ENCODE results near the gene RASL10A. TPM values are rescaled to one million over a fixed set of nuclear protein-coding genes. Genes with fewer than 3 reads are reported as not detected.
A peak's percentile ranks its signal among the peaks of the same experiment; 100 is the strongest.

RASL10A gene
- total and polyA plus RNA-seq, 4 experiments from 2014 or later, result 0.36 to 0.79 TPM; not detected in 2

DNA sequence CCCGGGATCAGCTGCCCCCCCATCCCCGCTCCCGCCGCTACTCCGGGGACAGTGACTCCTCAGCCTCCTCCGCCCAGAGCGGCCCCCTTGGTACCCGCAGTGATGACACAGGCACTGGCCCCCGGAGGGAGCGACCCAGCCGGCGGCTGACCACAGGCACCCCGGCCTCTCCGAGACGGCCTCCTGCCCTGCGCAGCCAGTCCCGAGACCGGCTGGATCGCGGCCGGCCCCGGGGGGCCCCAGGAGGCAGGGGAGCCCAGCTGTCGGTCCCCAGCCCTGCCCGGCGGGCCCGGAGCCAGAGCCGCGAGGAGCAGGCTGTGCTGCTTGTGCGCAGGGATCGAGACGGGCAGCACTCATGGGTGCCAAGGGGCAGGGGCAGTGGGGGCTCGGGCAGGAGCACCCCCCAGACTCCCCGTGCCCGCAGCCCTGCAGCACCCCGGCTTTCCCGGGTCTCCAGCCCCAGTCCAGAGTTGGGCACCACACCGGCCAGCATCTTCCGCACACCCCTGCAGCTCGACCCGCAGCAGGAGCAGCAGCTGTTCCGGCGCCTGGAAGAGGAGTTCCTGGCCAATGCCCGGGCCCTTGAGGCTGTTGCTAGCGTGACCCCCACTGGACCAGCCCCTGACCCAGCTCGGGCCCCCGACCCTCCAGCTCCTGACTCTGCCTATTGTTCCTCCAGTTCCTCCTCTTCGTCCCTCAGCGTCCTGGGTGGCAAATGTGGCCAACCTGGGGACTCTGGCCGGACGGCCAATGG lies 3.9 kb downstream of the RASL10A start:
- Mint-ChIP-seq H3K4me1 (peaks cover 16 to 41% (median 29%) of the 10 kb centered on the region in 4 donors), H3K27ac (no peak overlapping the region), H3K4me3 (no peak overlapping the region), H3K9me3 (peaks cover 0 to 6% (median 0%) of the 10 kb centered on the region in 8 donors), H3K27me3 (peaks cover 28 to 30% of the 10 kb centered on the region in 2 donors), H3K36me3 (no peaks in the 10 kb centered on the region)
- Histone ChIP-seq H3K4me3 (ENCODE audit: low read length in 2 of 2) (no peak overlapping the region), H3K27me3 (ENCODE audit: insufficient read depth, low read length) (peaks cover 26% of the 10 kb centered on the region), H3K4me1 (ENCODE audit: insufficient read depth, low read length) (peaks cover 33% of the 10 kb centered on the region), H3K9me3 (ENCODE audit: control insufficient read depth in 1 of 2, low read length in 2 of 2) (no peaks in the 10 kb centered on the region), H3K36me3 (ENCODE audit: insufficient read depth, low read length) (no peaks in the 10 kb centered on the region), H3K27ac (ENCODE audit: low read depth, low read length) (no peak overlapping the region)
- ChIA-PET POLR2A (ENCODE audit: partially characterized antibody) (no interaction called here), CTCF (ENCODE audit: partially characterized antibody) (no interaction called here)
- no peak for DNase-seq
- intact Hi-C loops (cut with micrococcal nuclease), result no loop called here

DNA sequence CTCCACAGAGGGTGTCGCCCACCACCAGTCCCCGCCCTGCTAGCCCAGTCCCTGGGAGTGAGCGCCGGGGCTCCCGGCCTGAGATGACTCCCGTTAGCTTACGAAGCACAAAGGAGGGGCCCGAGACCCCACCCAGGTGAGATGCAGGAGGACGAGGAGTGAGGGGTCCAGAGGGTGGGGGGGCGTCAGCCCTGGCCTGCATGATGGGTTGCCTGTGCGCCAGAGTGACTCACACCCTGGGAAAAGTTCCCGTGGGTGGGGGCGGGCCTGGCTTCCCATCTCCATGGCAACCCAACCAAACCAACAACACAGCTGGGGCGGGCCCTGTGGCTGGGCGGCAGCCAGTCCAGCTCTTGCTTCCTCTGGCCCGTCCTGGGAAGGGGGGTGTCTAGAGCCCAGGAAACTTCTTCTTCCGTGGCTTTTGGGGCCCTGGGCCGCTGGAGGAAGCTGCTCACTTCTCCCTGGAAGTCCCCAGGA lies 4.6 kb downstream of the RASL10A start:
- H3K27me3 ChIP-seq (ENCODE audit: insufficient read depth, low read length), result peaks cover 20% of the 10 kb centered on the region
- intact Hi-C loops (cut with micrococcal nuclease), result no loop called here
- peaks cover 17 to 44% (median 31%) of the 10 kb centered on the region in 4 donors for H3K4me1 Mint-ChIP-seq
- H3K9me3 ChIP-seq (ENCODE audit: control insufficient read depth in 1 of 2, low read length in 2 of 2), result no peaks in the 10 kb centered on the region
- H3K9me3 Mint-ChIP-seq, result peaks cover 0 to 3% (median 0%) of the 10 kb centered on the region in 8 donors
- no peak overlapping the region for H3K27ac ChIP-seq (ENCODE audit: low read depth, low read length)
- H3K4me3 Mint-ChIP-seq, result peak overlapping the region in 2 of 8 donors; percentile 10 to 34
- peak in 4 of 5 donors; percentile 27 to 71 (median 42) for DNase-seq
- H3K4me3 ChIP-seq (ENCODE audit: low read length in 2 of 2), result no peak overlapping the region
- no peaks in the 10 kb centered on the region for H3K36me3 ChIP-seq (ENCODE audit: insufficient read depth, low read length)
- H3K27ac Mint-ChIP-seq, result no peak overlapping the region
- H3K4me1 ChIP-seq (ENCODE audit: insufficient read depth, low read length), result peaks cover 37% of the 10 kb centered on the region
- peaks cover 25 to 29% of the 10 kb centered on the region in 2 donors for H3K27me3 Mint-ChIP-seq
- ChIA-PET CTCF (ENCODE audit: partially characterized antibody) (no interaction called here), POLR2A (ENCODE audit: partially characterized antibody) (no interaction called here)
- H3K36me3 Mint-ChIP-seq, result no peaks in the 10 kb centered on the region

DNA sequence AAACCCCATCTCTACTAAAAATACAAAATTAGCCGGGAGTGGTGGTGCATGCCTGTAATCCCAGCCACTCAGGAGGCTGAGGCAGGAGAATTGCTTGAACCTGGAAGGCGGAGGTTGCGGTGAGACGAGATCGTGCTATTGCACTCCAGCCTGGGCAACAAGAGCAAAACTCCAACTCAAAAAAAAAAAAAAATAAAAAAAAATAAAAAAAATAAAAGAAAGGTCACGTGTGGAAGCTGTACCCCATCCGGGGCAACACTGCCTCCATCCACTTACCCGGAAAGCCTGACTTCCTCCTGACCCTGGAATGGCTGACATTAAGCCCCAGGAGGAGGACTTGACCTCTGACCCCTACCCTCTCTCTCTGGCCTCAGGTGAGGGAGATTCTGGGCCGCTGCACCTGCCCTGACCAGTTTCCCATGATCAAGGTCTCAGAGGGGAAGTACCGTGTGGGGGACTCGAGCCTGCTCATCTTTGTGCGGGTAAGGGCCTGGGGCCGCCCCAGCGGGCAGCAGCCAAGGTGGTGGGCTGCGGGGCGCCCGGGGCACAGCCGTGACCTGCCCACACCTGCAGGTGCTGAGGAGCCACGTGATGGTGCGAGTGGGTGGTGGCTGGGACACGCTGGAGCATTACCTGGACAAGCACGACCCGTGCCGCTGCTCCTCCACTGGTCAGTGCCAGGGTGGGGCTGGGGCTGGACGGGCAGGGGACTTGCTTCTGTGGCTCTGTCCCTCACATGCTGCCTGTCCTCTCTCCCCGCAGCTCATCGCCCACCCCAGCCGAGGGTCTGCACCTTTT lies 5.2 kb downstream of the RASL10A start:
- Mint-ChIP-seq H3K36me3 (no peaks in the 10 kb centered on the region), H3K27ac (no peak overlapping the region), H3K27me3 (peaks cover 25 to 30% of the 10 kb centered on the region in 2 donors), H3K4me3 (no peak overlapping the region), H3K4me1 (peaks cover 18 to 47% (median 33%) of the 10 kb centered on the region in 4 donors), H3K9me3 (peaks cover 0 to 3% (median 0%) of the 10 kb centered on the region in 8 donors)
- POLR2A ChIA-PET (ENCODE audit: partially characterized antibody), result no interaction called here
- intact Hi-C loops (cut with micrococcal nuclease), result no loop called here
- Histone ChIP-seq H3K36me3 (ENCODE audit: insufficient read depth, low read length) (no peaks in the 10 kb centered on the region), H3K9me3 (ENCODE audit: control insufficient read depth in 1 of 2, low read length in 2 of 2) (no peaks in the 10 kb centered on the region), H3K4me3 (ENCODE audit: low read length in 2 of 2) (no peak overlapping the region), H3K27ac (ENCODE audit: low read depth, low read length) (no peak overlapping the region), H3K4me1 (ENCODE audit: insufficient read depth, low read length) (peaks cover 39% of the 10 kb centered on the region), H3K27me3 (ENCODE audit: insufficient read depth, low read length) (peaks cover 20% of the 10 kb centered on the region)
- no peak for DNase-seq
- CTCF ChIA-PET (ENCODE audit: partially characterized antibody), result no interaction called here

DNA sequence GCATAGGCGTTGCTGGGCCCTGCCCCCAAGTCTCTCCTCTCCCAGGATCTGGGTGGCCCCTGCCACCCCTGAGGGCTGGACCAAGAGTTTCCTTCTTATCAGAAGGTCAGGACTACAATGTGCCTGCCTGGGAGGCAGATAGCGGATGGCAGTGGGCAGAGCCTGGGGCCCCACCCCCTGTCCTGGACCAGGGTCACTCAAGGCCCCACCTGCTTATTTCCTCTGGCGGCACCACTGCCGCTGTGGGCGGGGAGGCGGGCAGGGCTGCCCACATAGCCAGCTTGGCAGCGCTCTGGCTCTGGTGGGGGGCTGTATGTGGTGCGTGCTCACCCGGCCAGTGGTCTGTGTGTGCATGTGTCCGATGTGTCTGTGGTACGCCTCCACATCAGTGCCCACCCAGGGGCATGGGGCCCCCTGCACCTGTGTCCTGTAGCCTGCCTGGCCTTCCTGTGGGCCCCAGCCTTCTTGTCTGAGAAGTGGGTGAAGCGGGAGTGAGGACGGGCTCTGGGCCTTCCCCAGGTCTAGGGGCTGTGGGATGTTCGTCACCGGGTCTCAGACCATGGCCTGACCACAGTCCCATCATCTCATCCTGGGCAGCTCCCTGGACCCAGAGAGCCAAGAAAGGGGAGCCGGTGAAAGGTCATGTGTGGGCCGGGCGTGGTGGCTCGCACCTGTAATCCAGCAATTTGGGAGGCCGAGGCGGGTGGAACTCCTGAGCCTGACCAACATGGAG lies 6.0 kb downstream of the RASL10A start:
- CTCF ChIA-PET (ENCODE audit: partially characterized antibody), result no interaction called here
- POLR2A ChIA-PET (ENCODE audit: partially characterized antibody), result no interaction called here
- intact Hi-C loops (cut with micrococcal nuclease), result no loop called here

DNA sequence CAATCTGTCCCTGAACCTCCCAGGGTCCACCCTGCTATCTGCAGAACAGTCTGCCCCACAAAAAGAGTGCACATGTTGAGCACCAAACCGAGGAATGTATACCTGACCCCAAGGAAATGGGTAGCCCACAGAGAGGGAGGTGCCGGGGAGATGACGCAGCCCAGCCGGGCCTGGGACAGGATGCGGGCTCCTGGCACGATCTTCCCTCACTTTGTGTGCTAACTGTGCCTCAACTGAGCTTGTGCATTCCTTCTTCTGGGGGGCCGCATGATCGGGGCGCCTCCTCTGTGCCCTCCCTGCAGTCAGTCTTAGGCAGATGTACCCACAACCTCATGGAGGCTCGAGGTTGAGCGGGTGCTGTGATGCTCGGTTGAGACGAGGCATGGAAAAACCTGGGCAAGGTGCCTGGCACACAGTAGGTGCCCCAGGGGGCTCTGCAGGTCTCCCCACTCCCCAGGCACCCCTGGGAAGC lies 6.7 kb downstream of the RASL10A start:
- Mint-ChIP-seq H3K27me3 (peaks cover 16 to 23% of the 10 kb centered on the region in 2 donors), H3K36me3 (no peaks in the 10 kb centered on the region), H3K4me1 (peaks cover 10 to 41% (median 26%) of the 10 kb centered on the region in 4 donors), H3K4me3 (peak overlapping the region in 6 of 8 donors; percentile 40 to 67 (median 52)), H3K27ac (peak overlapping the region in 4 of 7 donors; percentile 24 to 73 (median 58)), H3K9me3 (no peaks in the 10 kb centered on the region)
- peaks cover 27% of the 10 kb centered on the region for H3K4me1 ChIP-seq (ENCODE audit: insufficient read depth, low read length)
- CTCF ChIA-PET (ENCODE audit: partially characterized antibody), result no interaction called here
- no peaks in the 10 kb centered on the region for H3K9me3 ChIP-seq (ENCODE audit: control insufficient read depth in 1 of 2, low read length in 2 of 2)
- H3K27me3 ChIP-seq (ENCODE audit: insufficient read depth, low read length), result peaks cover 8% of the 10 kb centered on the region
- POLR2A ChIA-PET (ENCODE audit: partially characterized antibody), result no interaction called here
- no peak overlapping the region for H3K27ac ChIP-seq (ENCODE audit: low read depth, low read length)
- H3K36me3 ChIP-seq (ENCODE audit: insufficient read depth, low read length), result no peaks in the 10 kb centered on the region
- no peak overlapping the region for H3K4me3 ChIP-seq (ENCODE audit: low read length in 2 of 2)
- intact Hi-C loops (cut with micrococcal nuclease), result no loop called here
- peak; percentile 32 to 60 (median 51) for DNase-seq

More for the DNA sequence above, 6.0 kb downstream of the RASL10A start:
- Histone ChIP-seq H3K9me3 (ENCODE audit: control insufficient read depth in 1 of 2, low read length in 2 of 2) (no peaks in the 10 kb centered on the region), H3K27me3 (ENCODE audit: insufficient read depth, low read length) (peaks cover 15% of the 10 kb centered on the region), H3K4me3 (ENCODE audit: low read length in 2 of 2) (no peak overlapping the region), H3K4me1 (ENCODE audit: insufficient read depth, low read length) (peaks cover 34% of the 10 kb centered on the region), H3K27ac (ENCODE audit: low read depth, low read length) (no peak overlapping the region), H3K36me3 (ENCODE audit: insufficient read depth, low read length) (no peaks in the 10 kb centered on the region)
- H3K4me3 Mint-ChIP-seq, result peak overlapping the region in 2 of 8 donors; percentile 20 to 39
- no peaks in the 10 kb centered on the region for H3K36me3 Mint-ChIP-seq
- peaks cover 23 to 27% of the 10 kb centered on the region in 2 donors for H3K27me3 Mint-ChIP-seq
- peaks cover 0 to 2% (median 0%) of the 10 kb centered on the region in 8 donors for H3K9me3 Mint-ChIP-seq
- DNase-seq, result no peak
- H3K4me1 Mint-ChIP-seq, result peaks cover 17 to 48% (median 33%) of the 10 kb centered on the region in 4 donors
- H3K27ac Mint-ChIP-seq, result peak overlapping the region in 2 of 7 donors; percentile 64 to 76

DNA sequence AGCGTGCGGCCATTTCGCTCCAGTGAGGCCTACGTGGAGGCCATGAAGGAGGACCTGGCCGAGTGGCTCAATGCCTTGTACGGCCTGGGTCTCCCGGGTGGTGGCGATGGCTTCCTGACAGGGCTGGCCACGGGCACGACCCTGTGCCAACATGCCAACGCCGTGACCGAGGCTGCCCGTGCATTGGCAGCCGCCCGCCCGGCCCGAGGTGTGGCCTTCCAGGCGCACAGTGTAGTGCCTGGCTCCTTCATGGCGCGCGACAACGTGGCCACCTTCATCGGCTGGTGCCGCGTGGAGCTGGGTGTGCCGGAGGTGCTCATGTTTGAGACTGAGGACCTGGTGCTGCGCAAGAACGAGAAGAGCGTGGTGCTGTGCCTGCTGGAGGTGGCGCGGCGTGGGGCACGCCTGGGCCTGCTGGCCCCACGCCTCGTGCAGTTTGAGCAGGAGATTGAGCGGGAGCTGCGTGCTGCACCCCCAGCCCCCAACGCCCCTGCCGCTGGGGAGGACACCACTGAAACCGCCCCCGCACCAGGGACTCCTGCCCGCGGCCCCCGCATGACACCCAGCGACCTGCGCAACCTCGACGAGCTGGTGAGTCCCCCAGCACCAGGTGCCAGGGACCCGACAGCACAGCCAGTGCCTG lies 7.2 kb downstream of the RASL10A start:
- POLR2A ChIA-PET (ENCODE audit: partially characterized antibody), result no interaction called here
- Mint-ChIP-seq H3K9me3 (no peaks in the 10 kb centered on the region), H3K36me3 (no peaks in the 10 kb centered on the region), H3K4me1 (peaks cover 8 to 40% (median 23%) of the 10 kb centered on the region in 4 donors), H3K4me3 (peak overlapping the region in 6 of 8 donors; percentile 40 to 78 (median 52)), H3K27ac (peak overlapping the region in 4 of 7 donors; percentile 24 to 73 (median 58)), H3K27me3 (peaks cover 10 to 17% of the 10 kb centered on the region in 2 donors)
- H3K4me1 ChIP-seq (ENCODE audit: insufficient read depth, low read length), result peaks cover 26% of the 10 kb centered on the region
- CTCF ChIA-PET (ENCODE audit: partially characterized antibody), result no interaction called here
- DNase-seq, result no peak
- H3K27me3 ChIP-seq (ENCODE audit: insufficient read depth, low read length), result peaks cover 4% of the 10 kb centered on the region
- no peaks in the 10 kb centered on the region for H3K9me3 ChIP-seq (ENCODE audit: control insufficient read depth in 1 of 2, low read length in 2 of 2)
- H3K27ac ChIP-seq (ENCODE audit: low read depth, low read length), result no peak overlapping the region
- intact Hi-C loops (cut with micrococcal nuclease), result no loop called here
- no peak overlapping the region for H3K4me3 ChIP-seq (ENCODE audit: low read length in 2 of 2)
- H3K36me3 ChIP-seq (ENCODE audit: insufficient read depth, low read length), result no peaks in the 10 kb centered on the region
